ENCODE data around the gene TNFAIP8L3.

GRCh38 chr15:51007131-51007666, 87.5 kb downstream of the TNFAIP8L3 start:
- TF ChIP-seq CTCF (IDR thresholded peaks at IDR 0.05) (no peak), POLR2A (IDR thresholded peaks at IDR 0.05) (no peak)
